Central memory CD8-positive, alpha-beta T cell (primary cell): ENCODE data around the gene KLK13.

Source experiments
- ATAC-seq: fragments of 150-1000 bp; cut with Tn5 transposase; replicated peaks from 2 replicates; pipeline ENCODE4 v1.10.0; 2022; ENCODE audit warnings: mild to moderate bottlenecking, moderate FRiP score, moderate number of reproducible peaks; ENCODE audit not compliant: poor library complexity, severe bottlenecking; ENCODE audit errors: extremely low read depth
- DNase-seq, 2 donors: peaks; one replicate each; pipeline ENCODE4 v3.0.0; 2021; ENCODE audit warnings: low spot score in 2 of 2
- H3K27ac Mint-ChIP-seq: one replicate; pipeline ENCODE4 v1.8.0; 2022; ENCODE audit warnings: low read depth, mild to moderate bottlenecking, moderate library complexity, mixed read lengths
- H3K27me3 Mint-ChIP-seq: one replicate; pipeline ENCODE4 v1.8.0; 2022; ENCODE audit warnings: mixed read lengths
- H3K36me3 Mint-ChIP-seq: one replicate; pipeline ENCODE4 v1.8.0; 2022; ENCODE audit warnings: mild to moderate bottlenecking, moderate library complexity, mixed read lengths; ENCODE audit not compliant: insufficient read depth
- H3K4me1 Mint-ChIP-seq: one replicate; pipeline ENCODE4 v1.8.0; 2022; ENCODE audit warnings: mixed read lengths
- H3K4me3 Mint-ChIP-seq: one replicate; pipeline ENCODE4 v1.8.0; 2022; ENCODE audit warnings: mild to moderate bottlenecking, moderate library complexity, mixed read lengths
- H3K9me3 Mint-ChIP-seq: one replicate; pipeline ENCODE4 v1.8.0; 2022; ENCODE audit warnings: mixed read lengths

Gene KLK13

GRCh38 chr19:51036519-51036918 is 28.4 kb downstream of the KLK13 start:
- no peaks in the 10 kb centered on the region for H3K36me3 Mint-ChIP-seq
- no peaks in the 10 kb centered on the region for H3K4me1 Mint-ChIP-seq
- no peak overlapping the region for H3K4me3 Mint-ChIP-seq
- ATAC-seq (no peak), DNase-seq (no peak)
- H3K27me3 Mint-ChIP-seq, result peaks cover 30% of the 10 kb centered on the region
- H3K9me3 Mint-ChIP-seq, result no peaks in the 10 kb centered on the region
- H3K27ac Mint-ChIP-seq, result no peak overlapping the region

- DNase-seq, result no peak
- Mint-ChIP-seq H3K4me3 (no peak within 1 kb of the TSS), H3K27me3 (peaks cover 43% of the 10 kb centered on the region), H3K27ac (no peak within 1 kb of the TSS), H3K9me3 (no peaks in the 10 kb centered on the region), H3K36me3 (no peaks in the 10 kb centered on the region), H3K4me1 (no peaks in the 10 kb centered on the region)
- ATAC-seq, result no peak
Observed at GRCh38 chr19:51034704-51035103, 30.2 kb downstream of the KLK13 start, which contains the start of gene KLK12. Gene KLK12, minus strand, starts transcription at chr19:51035002. Its CDS starts 381 bp downstream, at chr19:51034621.

GRCh38 chr19:51031880-51032225 is 33.0 kb downstream of the KLK13 start:
- H3K4me1 Mint-ChIP-seq, result no peaks in the 10 kb centered on the region
- H3K27ac Mint-ChIP-seq, result no peak overlapping the region
- H3K36me3 Mint-ChIP-seq, result no peaks in the 10 kb centered on the region
- no peaks in the 10 kb centered on the region for H3K9me3 Mint-ChIP-seq
- DNase-seq (no peak), ATAC-seq (no peak)
- no peak overlapping the region for H3K4me3 Mint-ChIP-seq
- H3K27me3 Mint-ChIP-seq, result peaks cover 60% of the 10 kb centered on the region

GRCh38 chr19:51031220-51031879 is 33.5 kb downstream of the KLK13 start:
- Mint-ChIP-seq H3K4me1 (no peaks in the 10 kb centered on the region), H3K36me3 (no peaks in the 10 kb centered on the region), H3K4me3 (no peak overlapping the region), H3K9me3 (no peaks in the 10 kb centered on the region), H3K27me3 (peaks cover 66% of the 10 kb centered on the region), H3K27ac (no peak overlapping the region)
- DNase-seq, result no peak
- no peak for ATAC-seq

- no peaks in the 10 kb centered on the region for H3K4me1 Mint-ChIP-seq
- peaks cover 70% of the 10 kb centered on the region for H3K27me3 Mint-ChIP-seq
- H3K27ac Mint-ChIP-seq, result no peak overlapping the region
- DNase-seq (no peak), ATAC-seq (no peak)
- no peaks in the 10 kb centered on the region for H3K36me3 Mint-ChIP-seq
- no peak overlapping the region for H3K4me3 Mint-ChIP-seq
- no peaks in the 10 kb centered on the region for H3K9me3 Mint-ChIP-seq
Observed at GRCh38 chr19:51030631-51031030, 34.3 kb downstream of the KLK13 start.

- Mint-ChIP-seq H3K9me3 (no peaks in the 10 kb centered on the region), H3K27ac (no peak overlapping the region), H3K27me3 (peaks cover 70% of the 10 kb centered on the region), H3K36me3 (no peaks in the 10 kb centered on the region), H3K4me1 (no peaks in the 10 kb centered on the region), H3K4me3 (no peak overlapping the region)
- ATAC-seq (no peak), DNase-seq (no peak)
Observed at GRCh38 chr19:51029718-51030117, 35.2 kb downstream of the KLK13 start.

GRCh38 chr19:51027873-51028272 is 37.0 kb downstream of the KLK13 start:
- ATAC-seq, result no peak
- H3K4me1 Mint-ChIP-seq, result no peaks in the 10 kb centered on the region
- peaks cover 75% of the 10 kb centered on the region for H3K27me3 Mint-ChIP-seq
- no peak overlapping the region for H3K27ac Mint-ChIP-seq
- DNase-seq, result no peak
- no peaks in the 10 kb centered on the region for H3K9me3 Mint-ChIP-seq
- H3K4me3 Mint-ChIP-seq, result no peak overlapping the region
- no peaks in the 10 kb centered on the region for H3K36me3 Mint-ChIP-seq

GRCh38 chr19:51027126-51027806 is 37.6 kb downstream of the KLK13 start:
- Mint-ChIP-seq H3K4me1 (no peaks in the 10 kb centered on the region), H3K27me3 (peaks cover 81% of the 10 kb centered on the region), H3K9me3 (no peaks in the 10 kb centered on the region), H3K4me3 (no peak overlapping the region), H3K27ac (no peak overlapping the region), H3K36me3 (no peaks in the 10 kb centered on the region)
- no peak for ATAC-seq
- DNase-seq, result no peak

GRCh38 chr19:51026554-51026831 is 38.4 kb downstream of the KLK13 start, which contains the start of gene KLK11:
Gene KLK11, minus strand, starts transcription at chr19:51026616. Its CDS starts 985 bp downstream, at chr19:51025631.
- Mint-ChIP-seq H3K4me1 (no peaks in the 10 kb centered on the region), H3K36me3 (no peaks in the 10 kb centered on the region), H3K9me3 (no peaks in the 10 kb centered on the region), H3K27ac (no peak within 1 kb of the TSS), H3K4me3 (no peak within 1 kb of the TSS), H3K27me3 (peaks cover 79% of the 10 kb centered on the region)
- no peak for ATAC-seq
- DNase-seq, result no peak

- Mint-ChIP-seq H3K9me3 (no peaks in the 10 kb centered on the region), H3K36me3 (no peaks in the 10 kb centered on the region), H3K27ac (no peak overlapping the region), H3K27me3 (peaks cover 74% of the 10 kb centered on the region), H3K4me1 (no peaks in the 10 kb centered on the region), H3K4me3 (no peak overlapping the region)
- no peak for DNase-seq
- ATAC-seq, result no peak
Observed at GRCh38 chr19:51025809-51026553, 38.9 kb downstream of the KLK13 start.

- no peaks in the 10 kb centered on the region for H3K4me1 Mint-ChIP-seq
- no peak for DNase-seq
- no peak for ATAC-seq
- no peak overlapping the region for H3K4me3 Mint-ChIP-seq
- no peaks in the 10 kb centered on the region for H3K36me3 Mint-ChIP-seq
- peaks cover 69% of the 10 kb centered on the region for H3K27me3 Mint-ChIP-seq
- H3K9me3 Mint-ChIP-seq, result no peaks in the 10 kb centered on the region
- no peak overlapping the region for H3K27ac Mint-ChIP-seq
Observed at GRCh38 chr19:51025401-51025800, 39.5 kb downstream of the KLK13 start.

GRCh38 chr19:51024924-51025323 is 40.0 kb downstream of the KLK13 start:
- H3K9me3 Mint-ChIP-seq, result no peaks in the 10 kb centered on the region
- H3K4me1 Mint-ChIP-seq, result peaks cover 3% of the 10 kb centered on the region
- H3K36me3 Mint-ChIP-seq, result no peaks in the 10 kb centered on the region
- DNase-seq (no peak), ATAC-seq (no peak)
- H3K27ac Mint-ChIP-seq, result no peak overlapping the region
- H3K27me3 Mint-ChIP-seq, result peaks cover 73% of the 10 kb centered on the region
- H3K4me3 Mint-ChIP-seq, result no peak overlapping the region

- DNase-seq, result no peak
- no peaks in the 10 kb centered on the region for H3K36me3 Mint-ChIP-seq
- no peak for ATAC-seq
- peaks cover 73% of the 10 kb centered on the region for H3K27me3 Mint-ChIP-seq
- H3K4me1 Mint-ChIP-seq, result peaks cover 6% of the 10 kb centered on the region
- H3K4me3 Mint-ChIP-seq, result no peak overlapping the region
- H3K27ac Mint-ChIP-seq, result no peak overlapping the region
- no peaks in the 10 kb centered on the region for H3K9me3 Mint-ChIP-seq
Observed at GRCh38 chr19:51023946-51024345, 40.9 kb downstream of the KLK13 start.
